Measurements from ENCODE around the gene APOL6.

The APOL6 gene

GRCh38 chr22:35712672-35713071 lies 64.4 kb downstream of the APOL6 start:
- TF ChIP-seq CTCF (IDR thresholded peaks at IDR 0.05; ENCODE audit: insufficient read depth, low read depth, low read length, missing control alignments), result no peak
- no peak overlapping the region for H3K4me3 ChIP-seq (ENCODE audit: low read length)
- no peak for DNase-seq (ENCODE audit: low read depth)

DNA sequence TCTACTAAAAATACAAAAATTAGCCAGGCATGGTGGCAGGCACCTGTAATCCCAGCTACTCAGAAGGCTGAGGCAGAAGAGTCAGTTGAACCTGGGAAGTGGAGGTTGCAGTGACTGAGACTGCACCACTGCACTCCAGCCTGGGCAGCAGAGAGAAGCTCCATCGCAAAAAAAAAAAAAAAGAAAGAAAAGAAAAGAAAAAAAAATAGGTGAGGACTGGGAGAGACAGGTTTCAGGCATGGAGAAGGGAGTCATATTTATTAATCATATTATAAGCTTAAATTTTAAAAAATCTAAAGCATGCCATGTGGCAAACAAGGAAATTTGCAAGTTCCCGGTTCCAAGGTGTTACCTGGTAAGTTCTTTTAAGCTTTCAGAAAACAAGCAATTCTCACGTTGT lies 69.3 kb downstream of the APOL6 start, which contains the start of gene APOL5:
Gene APOL5, plus strand, starts transcription at position 301 of the 400 bp plus-strand sequence. Its CDS starts 0 bp downstream, at position 301.
- no peak for DNase-seq (ENCODE audit: low read depth)
- no peak within 1 kb of the TSS for H3K4me3 ChIP-seq (ENCODE audit: low read length)
- no peak for TF ChIP-seq CTCF (IDR thresholded peaks at IDR 0.05; ENCODE audit: insufficient read depth, low read depth, low read length, missing control alignments)

Measured in epithelial cell of esophagus (primary cell).